Cardiac muscle cell (in vitro differentiated cells and primary cell): ENCODE results near the gene SLAIN2. TPM values are rescaled to one million over a fixed set of nuclear protein-coding genes. Genes with fewer than 3 reads are reported as not detected.

Experiments used
- DNase-seq, 2 donors: peaks; one replicate each; pipeline versions ENCODE4 v3.0.0 to v3.0.0-alpha.2; 2010 to 2017; ENCODE audit warnings: low read depth in 1 of 2, low spot score in 1 of 2
- H3K27ac ChIP-seq: fragments of 200-600 bp; sonication (generic); 2 replicates; pipeline ENCODE4 v1.5.1; 2016
- H3K27me3 ChIP-seq: fragments of 200-600 bp; sonication (generic); 2 replicates; pipeline ENCODE4 v1.6.0; 2016; ENCODE audit warnings: control low read depth
- H3K36me3 ChIP-seq: fragments of 200-600 bp; sonication (generic); 2 replicates; pipeline ENCODE4 v1.5.1; 2016; ENCODE audit warnings: control low read depth
- H3K4me1 ChIP-seq: fragments of 200-600 bp; sonication (generic); 2 replicates; pipeline ENCODE4 v1.8.1; 2017; ENCODE audit warnings: low read depth, mild to moderate bottlenecking, mixed run types
- H3K4me3 ChIP-seq: fragments of 200-600 bp; sonication (generic); 2 replicates; pipeline ENCODE4 v1.5.1; 2016; ENCODE audit warnings: mild to moderate bottlenecking
- H3K9me3 ChIP-seq: fragments of 200-600 bp; sonication (generic); 2 replicates; pipeline ENCODE4 v1.5.1; 2017; ENCODE audit warnings: low read depth, mild to moderate bottlenecking, control low read depth
- CTCF ChIP-seq: IDR thresholded peaks from 2 replicates; pipeline ENCODE4 v1.5.1; 2012; ENCODE audit warnings: low read depth, mild to moderate bottlenecking, low read length
- polyA plus RNA-seq: library from polyadenylated mRNA; unstranded; fragments of >200 nt; fragmentation: Nextera tagmentation; extraction: Ambion mirVana; gene quantifications from 2 replicates; pipeline ENCODE4 v1.2.1, GENCODE V29; 2016
- total RNA-seq: library from RNA; depleted of rRNA; stranded (reverse); fragments of >200 nt; gene quantifications from 2 replicates; pipeline ENCODE4 v1.2.3, GENCODE V29; 2016

Gene SLAIN2
- total and polyA plus RNA-seq, 2 experiments from 2014 or later, result 23.8 to 92.5 TPM

GRCh38 chr4:48454591-48454990, 113.3 kb downstream of the SLAIN2 start:
- H3K4me3 ChIP-seq, result no peak overlapping the region
- H3K9me3 ChIP-seq, result no peaks in the 10 kb centered on the region
- no peak for TF ChIP-seq CTCF
- H3K36me3 ChIP-seq, result no peaks in the 10 kb centered on the region
- H3K27ac ChIP-seq, result no peak overlapping the region
- DNase-seq, result no peak
- H3K27me3 ChIP-seq, result no peaks in the 10 kb centered on the region
- no peaks in the 10 kb centered on the region for H3K4me1 ChIP-seq

GRCh38 chr4:48461000-48461399, 119.7 kb downstream of the SLAIN2 start:
- Histone ChIP-seq H3K4me3 (no peak overlapping the region), H3K27me3 (no peaks in the 10 kb centered on the region), H3K9me3 (no peaks in the 10 kb centered on the region), H3K36me3 (no peaks in the 10 kb centered on the region), H3K27ac (no peak overlapping the region), H3K4me1 (no peaks in the 10 kb centered on the region)
- no peak for TF ChIP-seq CTCF
- DNase-seq, result no peak

- Histone ChIP-seq H3K27me3 (no peaks in the 10 kb centered on the region), H3K4me1 (no peaks in the 10 kb centered on the region), H3K4me3 (no peak overlapping the region), H3K36me3 (no peaks in the 10 kb centered on the region), H3K9me3 (no peaks in the 10 kb centered on the region), H3K27ac (no peak overlapping the region)
- TF ChIP-seq CTCF, result no peak
- DNase-seq, result no peak
These were observed 121.0 kb downstream of the SLAIN2 start for GRCh38 chr4:48462363-48462762.

GRCh38 chr4:48467442-48467841, 126.1 kb downstream of the SLAIN2 start:
- Histone ChIP-seq H3K4me3 (no peak overlapping the region), H3K4me1 (no peaks in the 10 kb centered on the region), H3K27me3 (no peaks in the 10 kb centered on the region), H3K27ac (no peak overlapping the region), H3K36me3 (no peaks in the 10 kb centered on the region), H3K9me3 (no peaks in the 10 kb centered on the region)
- DNase-seq, result no peak
- no peak for TF ChIP-seq CTCF

- Histone ChIP-seq H3K36me3 (no peaks in the 10 kb centered on the region), H3K27me3 (no peaks in the 10 kb centered on the region), H3K4me1 (no peaks in the 10 kb centered on the region), H3K9me3 (no peaks in the 10 kb centered on the region), H3K4me3 (no peak overlapping the region), H3K27ac (no peak overlapping the region)
- no peak for TF ChIP-seq CTCF
- no peak for DNase-seq
These were observed 126.6 kb downstream of the SLAIN2 start for GRCh38 chr4:48467891-48468290.

GRCh38 chr4:48470137-48470536, 128.8 kb downstream of the SLAIN2 start:
- no peak for TF ChIP-seq CTCF

More at GRCh38 chr4:48470137-48470536, 128.8 kb downstream of the SLAIN2 start:
- Histone ChIP-seq H3K4me3 (no peak overlapping the region), H3K4me1 (no peaks in the 10 kb centered on the region), H3K9me3 (no peaks in the 10 kb centered on the region), H3K36me3 (no peaks in the 10 kb centered on the region), H3K27ac (no peak overlapping the region), H3K27me3 (no peaks in the 10 kb centered on the region)
- DNase-seq, result no peak
